HepG2 (cell line): ENCODE measurements around the gene SPACDR. TPM values are rescaled to one million over a fixed set of nuclear protein-coding genes. Genes with fewer than 3 reads are reported as not detected.

Experiments used
- ARID5B ChIP-seq: IDR thresholded peaks from 2 replicates; pipeline ENCODE4 v1.4.0; 2020; ENCODE audit warnings: mild to moderate bottlenecking, missing genetic modification reagents
- ATF1 ChIP-seq: IDR thresholded peaks from 2 replicates; pipeline ENCODE4 v1.6.1; 2016; ENCODE audit warnings: mild to moderate bottlenecking, control low read depth
- BRCA1 ChIP-seq: sonication (generic); formaldehyde crosslinking; IDR thresholded peaks from 2 replicates; pipeline ENCODE4 v1.4.0; 2020; ENCODE audit warnings: missing genetic modification reagents
- FOXK2 ChIP-seq: fragments of 450-650 bp; IDR thresholded peaks from 2 replicates; pipeline ENCODE4 v1.6.1; 2016
- GABPA ChIP-seq, 2 experiments: IDR thresholded peaks; 2 replicates each; pipeline ENCODE4 v1.6.1; 2011 to 2016; ENCODE audit warnings: low read depth in 2 of 2, low read length in 1 of 2, missing biosample characterization in 1 of 2, missing genetic modification characterization in 1 of 2
- HNRNPK ChIP-seq: fragments of 200-400 bp; formaldehyde crosslinking; IDR thresholded peaks from 2 replicates; pipeline ENCODE4 v1.6.1; 2018; ENCODE audit warnings: low read length, low read depth, moderate library complexity, mild to moderate bottlenecking; ENCODE audit not compliant: poor library complexity, severe bottlenecking
- HOXA3 ChIP-seq: sonication (generic); formaldehyde crosslinking; IDR thresholded peaks from 2 replicates; pipeline ENCODE4 v1.5.0; 2020; ENCODE audit warnings: missing genetic modification reagents
- IRX3 ChIP-seq: sonication (generic); formaldehyde crosslinking; IDR thresholded peaks from 2 replicates; pipeline ENCODE4 v1.8.1; 2023; ENCODE audit warnings: mild to moderate bottlenecking, low read depth, missing genetic modification reagents, borderline replicate concordance
- JUND ChIP-seq: sonication (generic); formaldehyde crosslinking; IDR thresholded peaks from 2 replicates; pipeline ENCODE4 v1.8.0; 2022; ENCODE audit warnings: mild to moderate bottlenecking, missing genetic modification reagents
- NFIC ChIP-seq: IDR thresholded peaks from 2 replicates; pipeline ENCODE4 v1.6.1; 2012; ENCODE audit warnings: mild to moderate bottlenecking, low read length, inconsistent platforms
- NKX3-1 ChIP-seq: sonication (generic); formaldehyde crosslinking; IDR thresholded peaks from 2 replicates; pipeline ENCODE4 v1.5.0; 2020; ENCODE audit warnings: missing genetic modification reagents
- PHB2 ChIP-seq: fragments of 450-650 bp; IDR thresholded peaks from 2 replicates; pipeline ENCODE4 v1.6.1; 2018; ENCODE audit not compliant: partially characterized antibody
- SAP130 ChIP-seq: IDR thresholded peaks from 2 replicates; pipeline ENCODE4 v1.6.1; 2016; ENCODE audit warnings: low read depth
- SP4 ChIP-seq: sonication (generic); formaldehyde crosslinking; IDR thresholded peaks from 2 replicates; pipeline ENCODE4 v1.8.1; 2023; ENCODE audit warnings: mild to moderate bottlenecking, missing genetic modification reagents
- SRF ChIP-seq: IDR thresholded peaks from 2 replicates; pipeline ENCODE4 v1.6.1; 2011; ENCODE audit warnings: mild to moderate bottlenecking, low read depth, low read length, moderate library complexity
- TCF7 ChIP-seq: sonication (generic); IDR thresholded peaks from 2 replicates; pipeline ENCODE4 v1.6.1; 2016; ENCODE audit warnings: antibody characterized with exemption, low read depth
- TEF ChIP-seq: sonication (generic); formaldehyde crosslinking; IDR thresholded peaks from 2 replicates; pipeline ENCODE4 v1.5.0; 2020; ENCODE audit warnings: missing genetic modification reagents
- ZBTB46 ChIP-seq: sonication (generic); formaldehyde crosslinking; IDR thresholded peaks from 2 replicates; pipeline ENCODE4 v1.4.0; 2020; ENCODE audit warnings: mild to moderate bottlenecking, missing genetic modification reagents, borderline replicate concordance
- ZMYM4 ChIP-seq: sonication (generic); formaldehyde crosslinking; IDR thresholded peaks from 2 replicates; pipeline ENCODE4 v1.8.1; 2023; ENCODE audit warnings: mild to moderate bottlenecking, missing genetic modification reagents
- ZNF136 ChIP-seq: sonication (generic); formaldehyde crosslinking; IDR thresholded peaks from 2 replicates; pipeline ENCODE4 v1.8.1; 2022; ENCODE audit warnings: low read depth, mild to moderate bottlenecking, moderate library complexity, missing genetic modification reagents
- ZNF232 ChIP-seq: sonication (generic); formaldehyde crosslinking; IDR thresholded peaks from 2 replicates; pipeline ENCODE4 v1.4.0; 2020; ENCODE audit warnings: missing genetic modification reagents, borderline replicate concordance
- ZNF260 ChIP-seq: sonication (generic); formaldehyde crosslinking; IDR thresholded peaks from 2 replicates; pipeline ENCODE4 v1.4.0; 2020; ENCODE audit warnings: missing genetic modification reagents, low read depth, mild to moderate bottlenecking, borderline replicate concordance
- ZNF652 ChIP-seq: IDR thresholded peaks from 2 replicates; pipeline ENCODE4 v1.6.1; 2016; ENCODE audit warnings: low read depth, borderline replicate concordance
- ZNF883 ChIP-seq: sonication (generic); formaldehyde crosslinking; IDR thresholded peaks from 2 replicates; pipeline ENCODE4 v1.5.1; 2020; ENCODE audit warnings: mild to moderate bottlenecking, missing genetic modification reagents; ENCODE audit errors: not compliant biosample characterization
- ZNF891 ChIP-seq: sonication (generic); formaldehyde crosslinking; IDR thresholded peaks from 2 replicates; pipeline ENCODE4 v1.5.0; 2020; ENCODE audit warnings: mild to moderate bottlenecking, missing genetic modification reagents
- polyA plus RNA-seq, 8 experiments: library from polyadenylated mRNA; depleted of rRNA in 3 of 8; stranded (reverse) in 7 of 8; unstranded in 1 of 8; fragments of >200 nt; fragmentation: Illumina TruSeq in 4 of 8; extraction: Trizol in 4 of 8; gene quantifications; 2 replicates each; pipeline versions ENCODE4 v1.2.1 to v1.2.3, GENCODE V29; 2011 to 2016; ENCODE audit warnings: low read depth in 4 of 8, missing spikeins in 1 of 8, mixed read lengths in 1 of 8; ENCODE audit not compliant: insufficient read depth in 1 of 8
- total RNA-seq, 5 experiments: library from RNA; depleted of rRNA; stranded (reverse); fragments of >200 nt; fragmentation: Illumina TruSeq; extraction: Trizol; gene quantifications; 2 replicates each; pipeline ENCODE4 v1.2.3, GENCODE V29; 2016; ENCODE audit warnings: low read depth in 1 of 5

SPACDR gene
- total and polyA plus RNA-seq, 2 of the 13 experiments (the other 11 are each of a cell fraction or from before 2014, with no cell fraction given): 0.41 TPM; not detected in 1

GRCh38 chr7:100478958-100479660, 15.0 kb upstream of the SPACDR start, which contains the start of gene TSC22D4 (continued):
- TF ChIP-seq ZNF883 (CRISPR knock-in tag) (peak; percentile 58), ATF1 (CRISPR knock-in tag) (no peak), ZNF652 (CRISPR knock-in tag) (peak; percentile 97), ZNF136 (CRISPR knock-in tag) (0 out of 2 replicates have a peak, but pooled peaks have one; percentile 43), BRCA1 (CRISPR knock-in tag) (no peak), GABPA (IDR thresholded peaks at IDR 0.05; ENCODE audit: low read depth, low read length) (peak; percentile 41; the same call in 1 of the 2 replicates), GABPA (CRISPR knock-in tag; IDR thresholded peaks at IDR 0.05; ENCODE audit: low read depth) (peak; percentile 66), ZNF891 (CRISPR knock-in tag) (no peak), PHB2 (no peak), ZNF232 (CRISPR knock-in tag) (no peak), ZBTB46 (no peak), FOXK2 (peak; percentile 46; the same call in 1 of the 2 replicates), ARID5B (CRISPR knock-in tag) (peak; percentile 48; the same call in 1 of the 2 replicates), HOXA3 (CRISPR knock-in tag) (peak; percentile 65; the same call in 1 of the 2 replicates), ZMYM4 (peak; percentile 56; the same call in 1 of the 2 replicates), TCF7 (no peak), JUND (CRISPR knock-in tag) (no peak), NFIC (0 out of 2 replicates have a peak, but pooled peaks have one; percentile 51), SAP130 (CRISPR knock-in tag) (peak; percentile 85), SRF (no peak), IRX3 (CRISPR knock-in tag) (0 out of 2 replicates have a peak, but pooled peaks have one; percentile 8), SP4 (peak; percentile 70), TEF (CRISPR knock-in tag) (no peak), NKX3-1 (CRISPR knock-in tag) (no peak), HNRNPK (peak; percentile 95), ZNF260 (no peak)
